K562 (cell line): ENCODE measurements around the gene HOXA7. TPM values are rescaled to one million over a fixed set of nuclear protein-coding genes. Genes with fewer than 3 reads are reported as not detected.

Source experiments
- ATAC-seq: fragments of 200-7000 bp; cut with Tn5 transposase; 3 replicates; pipeline ENCODE4 v1.9.1; 2020; ENCODE audit warnings: moderate library complexity
- BruUV-seq: library from RNA; stranded (reverse); fragments of 400-500 nt; replicated peaks from 2 replicates; lab custom pipeline; 2021; lab: Mats Ljungman, UMichigan
- CTCF ChIA-PET: fragments of 300-600 bp; formaldehyde crosslinking; extraction: SDS; loops from one replicate; lab custom pipeline; 2021; ENCODE audit warnings: low intra/inter-chr PET ratio; lab: Yijun Ruan, JAX
- POLR2A ChIA-PET: fragments of 300-600, 350-650 bp; sonication (Branson Sonifier 250); formaldehyde crosslinking; extraction: SDS; loops from one replicate; lab custom pipeline; 2021; ENCODE audit warnings: antibody characterized with exemption, inconsistent platforms; lab: Yijun Ruan, JAX
- DNase-seq, 4 experiments: peaks; one replicate each; pipeline versions ENCODE4 v3.0.0 to v3.0.0-alpha.2; 2011 to 2018; ENCODE audit warnings: low spot score in 3 of 4, mixed read lengths in 3 of 4; ENCODE audit errors: extremely low read depth in 1 of 4
- FAIRE-seq: peaks from 2 replicates; lab custom pipeline; 2011; peaks lifted over from hg19 to GRCh38; lab: Jason Lieb, UNC
- H2AFZ ChIP-seq: 2 replicates; pipeline ENCODE4 v1.6.0; 2011; ENCODE audit warnings: low read depth, low read length, control low read depth, inconsistent platforms
- H3K27ac ChIP-seq: fragments of 200-600 bp; 3 replicates; pipeline ENCODE4 v1.8.0; 2011; ENCODE audit warnings: low read depth, mild to moderate bottlenecking, control low read depth, inconsistent platforms, low read length, moderate library complexity, mixed read lengths; ENCODE audit errors: extremely low read depth
- H3K27me3 ChIP-seq, 2 experiments: fragments of 300-600 bp in 1 of 2; 2 replicates in 1 of 2; 3 replicates in 1 of 2; pipeline versions ENCODE4 v1.6.0 to v1.8.0; 2011; ENCODE audit warnings: inconsistent platforms in 2 of 2, low read length in 2 of 2, mild to moderate bottlenecking in 1 of 2, mixed read lengths in 1 of 2, moderate library complexity in 1 of 2; ENCODE audit not compliant: control insufficient read depth in 2 of 2, insufficient read depth in 2 of 2
- H3K36me3 ChIP-seq: fragments of 300-600 bp; 3 replicates; pipeline ENCODE4 v1.8.0; 2011; ENCODE audit warnings: mild to moderate bottlenecking, low read length, inconsistent platforms; ENCODE audit not compliant: control insufficient read depth, insufficient read depth
- H3K4me1 ChIP-seq, 2 experiments: fragments of 200-600 bp in 1 of 2; replicated peaks in 1 of 2; 2 replicates in 1 of 2; 3 replicates in 1 of 2; pipeline versions ENCODE4 v1.5.1 to v1.8.0; 2011; ENCODE audit warnings: inconsistent platforms in 2 of 2, low read length in 2 of 2, mild to moderate bottlenecking in 1 of 2, mixed read lengths in 1 of 2, moderate library complexity in 1 of 2; ENCODE audit not compliant: control insufficient read depth in 2 of 2, insufficient read depth in 2 of 2
- H3K4me2 ChIP-seq: 2 replicates; pipeline ENCODE4 v1.6.1; 2011; ENCODE audit warnings: low read length, control low read depth, inconsistent platforms, mixed read lengths; ENCODE audit not compliant: insufficient read depth
- H3K4me3 ChIP-seq: fragments of 200-600 bp; sonication (generic), shearing (Covaris generic); 2 replicates; pipeline ENCODE4 v1.5.1; 2016; ENCODE audit warnings: control low read depth, inconsistent platforms
- H3K79me2 ChIP-seq: fragments of 200-600 bp; 3 replicates; pipeline ENCODE4 v1.8.0; 2011; ENCODE audit warnings: low read length, inconsistent platforms; ENCODE audit not compliant: control insufficient read depth, insufficient read depth
- H3K9ac ChIP-seq, 2 experiments: 2 replicates each; pipeline versions ENCODE4 v1.6.0 to v1.6.1; 2011; ENCODE audit warnings: low read depth in 2 of 2, low read length in 2 of 2, control low read depth in 1 of 2, inconsistent platforms in 1 of 2, mild to moderate bottlenecking in 1 of 2, mixed read lengths in 1 of 2; ENCODE audit not compliant: insufficient read depth in 1 of 2
- H3K9me1 ChIP-seq: one replicate; pipeline ENCODE4 v1.6.0; 2011; ENCODE audit warnings: inconsistent platforms, mild to moderate bottlenecking, low read length, moderate library complexity; ENCODE audit not compliant: control insufficient read depth, insufficient read depth
- H3K9me3 ChIP-seq: replicated peaks from 2 replicates; pipeline ENCODE4 v1.5.1; 2011; ENCODE audit warnings: low read depth, low read length, inconsistent platforms; ENCODE audit not compliant: control insufficient read depth, insufficient read depth
- H4K20me1 ChIP-seq: replicated peaks from 2 replicates; pipeline ENCODE4 v1.6.1; 2011; ENCODE audit warnings: low read length, inconsistent platforms, mixed read lengths; ENCODE audit not compliant: control insufficient read depth, insufficient read depth
- CBX5 ChIP-seq: IDR thresholded peaks from 2 replicates; pipeline ENCODE4 v1.6.1; 2014; ENCODE audit warnings: low read depth, borderline replicate concordance
- HDAC2 ChIP-seq: fragments of 450-650 bp; IDR thresholded peaks from 2 replicates; pipeline ENCODE4 v1.6.1; 2016; ENCODE audit warnings: mild to moderate bottlenecking
- PHF8 ChIP-seq: fragments of 200-600 bp; sonication (generic); IDR thresholded peaks from 2 replicates; pipeline ENCODE4 v1.6.1; 2012; ENCODE audit warnings: mixed run types, mild to moderate bottlenecking, inconsistent platforms, low read length, moderate library complexity, borderline replicate concordance
- PRPF4 ChIP-seq: fragments of 200-400 bp; formaldehyde crosslinking; IDR thresholded peaks from one replicate; pipeline ENCODE4 v1.6.1; 2017; ENCODE audit warnings: low read length, low read depth, mild to moderate bottlenecking; ENCODE audit not compliant: insufficient read depth, poor library complexity, severe bottlenecking
- SIRT6 ChIP-seq: IDR thresholded peaks from one replicate; pipeline ENCODE4 v1.6.1; 2012; ENCODE audit warnings: low read depth, mild to moderate bottlenecking, control low read depth, inconsistent platforms, low read length, moderate library complexity
- SMARCB1 ChIP-seq: IDR thresholded peaks from 2 replicates; pipeline ENCODE4 v1.6.1; 2011; ENCODE audit warnings: improper control_type of control experiment, low read depth; ENCODE audit not compliant: insufficient read length
- STAT6 ChIP-seq: sonication (generic); formaldehyde crosslinking; IDR thresholded peaks from 2 replicates; pipeline ENCODE4 v1.8.1; 2023; ENCODE audit warnings: mild to moderate bottlenecking, missing genetic modification reagents
- ZNF140 ChIP-seq: fragments of 250-450 bp; sonication (Bioruptor Pico); IDR thresholded peaks from 2 replicates; pipeline ENCODE4 v1.8.0; 2021; ENCODE audit warnings: moderate library complexity, mild to moderate bottlenecking, inconsistent platforms
- WGBS: fragments of 100-300 bp; shearing (Covaris generic); methylation state at CpG from one replicate; pipeline ENCODE4 v1.1.6; 2016; ENCODE audit warnings: low coverage, mixed read lengths; ENCODE audit not compliant: insufficient coverage; ENCODE audit errors: missing lambda C conversion rate; 5-methylcytosine and 5-hydroxymethylcytosine counted together
- in situ Hi-C: fragments of 300-500 bp; cut with MboI; formaldehyde crosslinking; loops from 4 replicates; pipeline ENCODE4 v1.15.0; 2018; ENCODE audit warnings: inconsistent platforms, mixed read lengths
- intact Hi-C: fragments of 100-400 bp; cut with micrococcal nuclease; formaldehyde crosslinking; loops from 2 replicates; pipeline ENCODE4 v1.14.2; 2022
- polyA plus RNA-seq, 8 experiments: library from polyadenylated mRNA; depleted of rRNA in 4 of 8; stranded (reverse) in 5 of 8; unstranded in 3 of 8; fragments of >200 nt; fragmentation: Nextera tagmentation in 2 of 8; fragmentation: Illumina TruSeq in 1 of 8; extraction: Ambion mirVana in 2 of 8; extraction: Trizol in 1 of 8; gene quantifications; 2 replicates each; pipeline versions ENCODE4 v1.2.1 to v1.2.3, GENCODE V29; 2011 to 2014; ENCODE audit warnings: inconsistent platforms in 1 of 8, missing spikeins in 1 of 8
- total RNA-seq, 7 experiments: library from RNA; depleted of rRNA in 6 of 7; stranded (reverse); fragments of >200 nt in 6 of 7; fragmentation: Illumina TruSeq in 2 of 7; extraction: Trizol in 2 of 7; gene quantifications; 2 replicates each; pipeline versions ENCODE4 v1.2.1 to v1.2.3, GENCODE V29; 2011 to 2021; ENCODE audit warnings: low replicate concordance in 1 of 7
- TF ChIP-seq, protein P1 (sequence below): fragments of 250-450 bp; sonication (Bioruptor Pico); IDR thresholded peaks from 2 replicates; pipeline ENCODE4 v1.5.0; 2020; ENCODE audit warnings: mild to moderate bottlenecking, borderline replicate concordance

Gene HOXA7
- total and polyA plus RNA-seq, 9 of the 15 experiments (the other 6 are each of a cell fraction or from before 2014, with no cell fraction given), result not detected

DNA sequence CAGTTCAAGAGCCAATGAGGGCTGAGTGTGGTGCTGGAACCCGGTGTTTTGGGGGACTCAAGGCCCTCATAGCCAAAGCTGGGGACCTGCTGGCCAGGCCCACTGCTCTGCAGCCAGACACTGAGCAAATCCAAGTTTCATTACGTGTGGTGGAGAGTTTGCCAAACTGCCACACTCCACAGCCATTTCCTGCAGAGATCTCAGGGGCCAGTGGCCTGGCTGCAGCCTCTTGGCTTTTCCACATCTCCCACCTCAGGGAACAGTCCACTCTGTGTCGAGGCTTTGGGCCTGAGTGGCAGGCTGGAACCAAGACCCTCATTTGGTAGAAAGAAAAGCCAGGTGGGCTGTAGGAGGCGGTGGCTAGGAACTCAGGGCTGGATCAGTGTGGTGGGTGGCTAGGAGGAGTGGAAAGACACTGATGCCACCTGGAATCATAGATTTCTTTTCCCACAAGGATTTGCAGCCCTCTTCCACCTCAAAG is 25.4 kb upstream of the HOXA7 start (continued):
- TF ChIP-seq, protein P1, sequence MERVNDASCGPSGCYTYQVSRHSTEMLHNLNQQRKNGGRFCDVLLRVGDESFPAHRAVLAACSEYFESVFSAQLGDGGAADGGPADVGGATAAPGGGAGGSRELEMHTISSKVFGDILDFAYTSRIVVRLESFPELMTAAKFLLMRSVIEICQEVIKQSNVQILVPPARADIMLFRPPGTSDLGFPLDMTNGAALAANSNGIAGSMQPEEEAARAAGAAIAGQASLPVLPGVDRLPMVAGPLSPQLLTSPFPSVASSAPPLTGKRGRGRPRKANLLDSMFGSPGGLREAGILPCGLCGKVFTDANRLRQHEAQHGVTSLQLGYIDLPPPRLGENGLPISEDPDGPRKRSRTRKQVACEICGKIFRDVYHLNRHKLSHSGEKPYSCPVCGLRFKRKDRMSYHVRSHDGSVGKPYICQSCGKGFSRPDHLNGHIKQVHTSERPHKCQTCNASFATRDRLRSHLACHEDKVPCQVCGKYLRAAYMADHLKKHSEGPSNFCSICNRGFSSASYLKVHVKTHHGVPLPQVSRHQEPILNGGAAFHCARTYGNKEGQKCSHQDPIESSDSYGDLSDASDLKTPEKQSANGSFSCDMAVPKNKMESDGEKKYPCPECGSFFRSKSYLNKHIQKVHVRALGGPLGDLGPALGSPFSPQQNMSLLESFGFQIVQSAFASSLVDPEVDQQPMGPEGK (CRISPR knock-in tag), result no peak
- TF ChIP-seq CBX5, result no peak
- no peak for TF ChIP-seq ZNF140 (CRISPR knock-in tag)
- no peak for TF ChIP-seq SIRT6
- no peak for TF ChIP-seq PRPF4

DNA sequence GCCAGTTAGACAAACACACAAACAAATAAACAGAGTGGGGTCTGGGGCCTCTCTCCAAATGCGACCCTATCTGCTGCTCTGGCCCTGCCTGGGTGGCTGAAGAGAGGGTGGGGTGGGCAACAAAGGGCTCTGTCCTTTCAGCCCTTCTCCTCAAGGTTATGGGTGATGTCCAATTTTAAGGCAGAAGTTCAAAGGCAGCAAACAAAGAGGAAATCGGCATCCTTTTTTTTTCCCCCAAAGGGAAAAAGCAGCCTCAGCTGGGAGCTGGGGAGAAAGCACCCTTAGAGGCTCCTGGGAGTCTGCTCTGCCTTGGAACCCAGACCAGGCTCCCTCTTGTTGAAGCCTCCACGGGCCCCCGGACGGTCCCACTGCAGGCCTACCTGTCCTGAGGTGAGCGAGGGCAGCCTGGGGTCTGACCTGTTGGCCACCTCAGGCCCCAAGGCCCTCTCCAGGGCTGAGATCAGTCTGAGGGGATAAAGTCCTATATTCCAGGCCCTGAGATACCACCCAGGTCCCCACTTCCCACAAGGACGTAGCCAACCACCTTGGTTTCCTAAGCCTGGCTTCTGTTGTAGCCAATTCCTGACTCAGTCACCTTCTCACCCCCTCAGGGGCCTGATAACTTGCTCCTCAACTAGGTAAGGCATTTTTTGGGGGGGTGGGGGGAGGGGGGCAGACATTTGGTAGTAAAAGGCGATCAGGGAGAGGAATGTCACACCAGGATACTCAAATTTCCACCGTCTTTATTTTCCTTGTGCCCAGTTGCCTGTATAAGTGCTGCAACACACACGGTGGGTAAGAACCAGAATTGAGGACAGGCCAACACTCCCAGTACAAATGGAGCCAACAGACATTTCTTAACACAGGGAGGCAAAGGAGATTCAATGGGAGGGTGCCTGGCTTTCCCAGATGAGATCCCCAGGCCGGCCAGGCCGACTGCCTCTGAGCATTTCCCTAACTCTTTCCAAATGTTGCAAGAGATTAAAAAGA is 24.3 kb upstream of the HOXA7 start:
- no peak overlapping the region for H3K4me3 ChIP-seq
- peaks cover 0 to 24% of the 10 kb centered on the region in 2 experiments; a peak in 2 of 5 replicates for H3K4me1 ChIP-seq
- intact Hi-C loops, result no loop called here
- no peak overlapping the region for H3K4me2 ChIP-seq
- no peaks in the 10 kb centered on the region; the same call in 1 of the 2 replicates for H3K9me3 ChIP-seq
- POLR2A ChIA-PET, result no interaction called here
- DNase-seq (no peak), FAIRE-seq (no peak), ATAC-seq (no peak)
- no peaks in the 10 kb centered on the region for H3K79me2 ChIP-seq
- H3K36me3 ChIP-seq, result no peaks in the 10 kb centered on the region
- WGBS, result under 1% methylated on average over 11 of the region's 12 CpGs
- no peaks in the 10 kb centered on the region for H4K20me1 ChIP-seq
- CTCF ChIA-PET, result no interaction called here
- H3K27ac ChIP-seq, result no peak overlapping the region
- no peak overlapping the region for H2AFZ ChIP-seq
- H3K9ac ChIP-seq, result no peak overlapping the region
- peaks cover 42 to 78% of the 10 kb centered on the region in 2 experiments for H3K27me3 ChIP-seq
- BruUV-seq, result no TSS peak
- H3K9me1 ChIP-seq, result no peaks in the 10 kb centered on the region
- in situ Hi-C loops, result no loop called here
- no peak for TF ChIP-seq SMARCB1
- no peak for TF ChIP-seq STAT6 (CRISPR knock-in tag)
- no peak for TF ChIP-seq HDAC2
- TF ChIP-seq PHF8, result no peak
